Activated naive CD8-positive, alpha-beta T cell treated with anti-CD3 and anti-CD28 coated beads for 36 hours (primary cell): Measurements from ENCODE around the gene ZBTB20. TPM values are rescaled to one million over a fixed set of nuclear protein-coding genes. Genes with fewer than 3 reads are reported as not detected.
A peak's percentile ranks its signal among the peaks of the same experiment; 100 is the strongest.

ENCODE experiments used
- DNase-seq: peaks from one replicate; pipeline ENCODE4 v3.0.0; 2021
- H3K27ac Mint-ChIP-seq: one replicate; pipeline ENCODE4 v1.8.0; 2022; ENCODE audit warnings: mild to moderate bottlenecking, moderate library complexity, mixed read lengths
- H3K27me3 Mint-ChIP-seq: one replicate; pipeline ENCODE4 v1.8.0; 2022; ENCODE audit warnings: mild to moderate bottlenecking, mixed read lengths
- H3K36me3 Mint-ChIP-seq: one replicate; pipeline ENCODE4 v1.8.0; 2021; ENCODE audit warnings: mild to moderate bottlenecking, mixed read lengths
- H3K4me1 Mint-ChIP-seq: one replicate; pipeline ENCODE4 v1.8.0; 2021; ENCODE audit warnings: mixed read lengths
- H3K4me3 Mint-ChIP-seq: one replicate; pipeline ENCODE4 v1.8.0; 2022; ENCODE audit warnings: mild to moderate bottlenecking, moderate library complexity, mixed read lengths
- H3K9me3 Mint-ChIP-seq: one replicate; pipeline ENCODE4 v1.8.0; 2022; ENCODE audit warnings: mixed read lengths
- total RNA-seq, 2 experiments: library from RNA; stranded (reverse); gene quantifications; one replicate each; pipeline ENCODE4 v1.2.3, GENCODE V29; 2021

Gene ZBTB20
- total RNA-seq, 2 experiments from 2014 or later = 3.5 to 4.5 TPM

- no peaks in the 10 kb centered on the region for H3K9me3 Mint-ChIP-seq
- H3K27ac Mint-ChIP-seq = peak overlapping the region; percentile 82
- no peaks in the 10 kb centered on the region for H3K36me3 Mint-ChIP-seq
- peak overlapping the region; percentile 23 for H3K4me3 Mint-ChIP-seq
- no peaks in the 10 kb centered on the region for H3K27me3 Mint-ChIP-seq
- no peak for DNase-seq
- H3K4me1 Mint-ChIP-seq = peaks cover 45% of the 10 kb centered on the region
Observed at GRCh38 chr3:114418724-114419543, 728.2 kb downstream of the ZBTB20 start.

- Mint-ChIP-seq H3K9me3 (no peaks in the 10 kb centered on the region), H3K4me1 (peaks cover 50% of the 10 kb centered on the region), H3K27me3 (no peaks in the 10 kb centered on the region), H3K36me3 (no peaks in the 10 kb centered on the region), H3K27ac (peak overlapping the region; percentile 82), H3K4me3 (peak overlapping the region; percentile 23)
- DNase-seq = no peak
Observed at GRCh38 chr3:114418107-114418506, 729.0 kb downstream of the ZBTB20 start.

GRCh38 chr3:114417675-114418074 is 729.4 kb downstream of the ZBTB20 start:
- Mint-ChIP-seq H3K36me3 (no peaks in the 10 kb centered on the region), H3K4me3 (peak overlapping the region; percentile 44), H3K27ac (peak overlapping the region; percentile 82), H3K4me1 (peaks cover 49% of the 10 kb centered on the region), H3K27me3 (no peaks in the 10 kb centered on the region), H3K9me3 (no peaks in the 10 kb centered on the region)
- no peak for DNase-seq

GRCh38 chr3:114417265-114417664 is 729.8 kb downstream of the ZBTB20 start:
- no peaks in the 10 kb centered on the region for H3K36me3 Mint-ChIP-seq
- H3K4me3 Mint-ChIP-seq = no peak overlapping the region
- no peaks in the 10 kb centered on the region for H3K27me3 Mint-ChIP-seq
- H3K9me3 Mint-ChIP-seq = no peaks in the 10 kb centered on the region
- H3K4me1 Mint-ChIP-seq = peaks cover 50% of the 10 kb centered on the region
- no peak overlapping the region for H3K27ac Mint-ChIP-seq
- DNase-seq = no peak

- Mint-ChIP-seq H3K4me1 (peaks cover 39% of the 10 kb centered on the region), H3K27ac (peak overlapping the region; percentile 70), H3K4me3 (peak overlapping the region; percentile 6), H3K27me3 (no peaks in the 10 kb centered on the region), H3K36me3 (no peaks in the 10 kb centered on the region), H3K9me3 (no peaks in the 10 kb centered on the region)
- DNase-seq = peak; percentile 27
Observed at GRCh38 chr3:114411811-114412803, 735.0 kb downstream of the ZBTB20 start.

- Mint-ChIP-seq H3K4me1 (peaks cover 33% of the 10 kb centered on the region), H3K9me3 (no peaks in the 10 kb centered on the region), H3K4me3 (no peak overlapping the region), H3K27ac (no peak overlapping the region), H3K36me3 (no peaks in the 10 kb centered on the region), H3K27me3 (no peaks in the 10 kb centered on the region)
- no peak for DNase-seq
Observed at GRCh38 chr3:114411190-114411668, 735.9 kb downstream of the ZBTB20 start.

- no peak for DNase-seq
- Mint-ChIP-seq H3K9me3 (no peaks in the 10 kb centered on the region), H3K27ac (no peak overlapping the region), H3K4me3 (no peak overlapping the region), H3K27me3 (no peaks in the 10 kb centered on the region), H3K36me3 (no peaks in the 10 kb centered on the region), H3K4me1 (peaks cover 28% of the 10 kb centered on the region)
Observed at GRCh38 chr3:114408736-114409670, 738.1 kb downstream of the ZBTB20 start.

GRCh38 chr3:114406922-114407321 is 740.2 kb downstream of the ZBTB20 start:
- Mint-ChIP-seq H3K27me3 (no peaks in the 10 kb centered on the region), H3K36me3 (no peaks in the 10 kb centered on the region), H3K4me3 (no peak overlapping the region), H3K9me3 (no peaks in the 10 kb centered on the region), H3K4me1 (peaks cover 13% of the 10 kb centered on the region), H3K27ac (no peak overlapping the region)
- no peak for DNase-seq

- Mint-ChIP-seq H3K27me3 (no peaks in the 10 kb centered on the region), H3K36me3 (no peaks in the 10 kb centered on the region), H3K4me3 (no peak overlapping the region), H3K4me1 (peaks cover 7% of the 10 kb centered on the region), H3K9me3 (no peaks in the 10 kb centered on the region), H3K27ac (no peak overlapping the region)
- DNase-seq = no peak
Observed at GRCh38 chr3:114406286-114406685, 740.8 kb downstream of the ZBTB20 start.

- Mint-ChIP-seq H3K9me3 (no peaks in the 10 kb centered on the region), H3K27me3 (no peaks in the 10 kb centered on the region), H3K36me3 (no peaks in the 10 kb centered on the region), H3K4me1 (peaks cover 3% of the 10 kb centered on the region), H3K27ac (no peak overlapping the region), H3K4me3 (no peak overlapping the region)
- DNase-seq = no peak
Observed at GRCh38 chr3:114405202-114405990, 741.7 kb downstream of the ZBTB20 start.

GRCh38 chr3:114404590-114404989 is 742.5 kb downstream of the ZBTB20 start:
- DNase-seq = no peak
- Mint-ChIP-seq H3K4me3 (no peak overlapping the region), H3K36me3 (no peaks in the 10 kb centered on the region), H3K27ac (no peak overlapping the region), H3K27me3 (no peaks in the 10 kb centered on the region), H3K4me1 (no peaks in the 10 kb centered on the region), H3K9me3 (no peaks in the 10 kb centered on the region)

- H3K9me3 Mint-ChIP-seq = no peaks in the 10 kb centered on the region
- H3K4me3 Mint-ChIP-seq = no peak overlapping the region
- H3K36me3 Mint-ChIP-seq = no peaks in the 10 kb centered on the region
- no peaks in the 10 kb centered on the region for H3K4me1 Mint-ChIP-seq
- H3K27ac Mint-ChIP-seq = no peak overlapping the region
- no peaks in the 10 kb centered on the region for H3K27me3 Mint-ChIP-seq
- no peak for DNase-seq
Observed at GRCh38 chr3:114402838-114403237, 744.2 kb downstream of the ZBTB20 start.

GRCh38 chr3:114401346-114401745 is 745.7 kb downstream of the ZBTB20 start:
- H3K27me3 Mint-ChIP-seq = no peaks in the 10 kb centered on the region
- no peak overlapping the region for H3K27ac Mint-ChIP-seq
- H3K4me3 Mint-ChIP-seq = no peak overlapping the region
- no peaks in the 10 kb centered on the region for H3K9me3 Mint-ChIP-seq
- peaks cover 4% of the 10 kb centered on the region for H3K4me1 Mint-ChIP-seq
- DNase-seq = no peak
- H3K36me3 Mint-ChIP-seq = no peaks in the 10 kb centered on the region

- no peak for DNase-seq
- H3K9me3 Mint-ChIP-seq = no peaks in the 10 kb centered on the region
- peaks cover 7% of the 10 kb centered on the region for H3K4me1 Mint-ChIP-seq
- H3K36me3 Mint-ChIP-seq = no peaks in the 10 kb centered on the region
- no peak overlapping the region for H3K4me3 Mint-ChIP-seq
- no peaks in the 10 kb centered on the region for H3K27me3 Mint-ChIP-seq
- H3K27ac Mint-ChIP-seq = no peak overlapping the region
Observed at GRCh38 chr3:114400371-114400770, 746.7 kb downstream of the ZBTB20 start.
